MM.1S (cell line): ENCODE data around the gene TSHZ2.

Experiments used
- DNase-seq: peaks from one replicate; pipeline ENCODE4 v3.0.0-alpha.2; 2015
- H2AFZ ChIP-seq: fragments of 300-600 bp; sonication (generic); 2 replicates; pipeline ENCODE4 v1.6.0; 2016; ENCODE audit warnings: antibody characterized with exemption, low read length
- H3F3A ChIP-seq: fragments of 300-600 bp; sonication (generic); 2 replicates; pipeline ENCODE4 v1.6.1; 2016; ENCODE audit warnings: mild to moderate bottlenecking, antibody characterized with exemption, low read length, moderate library complexity, mixed read lengths; ENCODE audit not compliant: insufficient read depth
- H3K27ac ChIP-seq: fragments of 300-600 bp; sonication (generic); 2 replicates; pipeline ENCODE4 v1.5.1; 2016; ENCODE audit warnings: mild to moderate bottlenecking, low read length
- H3K27me3 ChIP-seq: fragments of 300-600 bp; sonication (generic); replicated peaks from 2 replicates; pipeline ENCODE4 v1.6.0; 2016; ENCODE audit warnings: low read length; ENCODE audit not compliant: insufficient read depth
- H3K36me3 ChIP-seq: fragments of 300-600 bp; sonication (generic); replicated peaks from 2 replicates; pipeline ENCODE4 v1.6.1; 2016; ENCODE audit warnings: mild to moderate bottlenecking, low read length, mixed read lengths; ENCODE audit not compliant: insufficient read depth
- H3K4me1 ChIP-seq: fragments of 300-600 bp; sonication (generic); 2 replicates; pipeline ENCODE4 v1.6.1; 2016; ENCODE audit warnings: low read length, mixed read lengths
- H3K4me2 ChIP-seq: fragments of 300-600 bp; sonication (generic); 2 replicates; pipeline ENCODE4 v1.6.0; 2016; ENCODE audit warnings: low read depth, low read length
- H3K4me3 ChIP-seq: fragments of 300-600 bp; sonication (generic); 2 replicates; pipeline ENCODE4 v1.5.1; 2016; ENCODE audit warnings: low read length, mixed read lengths
- H3K79me2 ChIP-seq: fragments of 300-600 bp; sonication (generic); 2 replicates; pipeline ENCODE4 v1.6.1; 2016; ENCODE audit warnings: mixed run types, low read length, mixed read lengths
- H3K9ac ChIP-seq: fragments of 300-600 bp; sonication (generic); 2 replicates; pipeline ENCODE4 v1.6.1; 2016; ENCODE audit warnings: low read length, mixed read lengths
- H3K9me2 ChIP-seq: fragments of 300-600 bp; sonication (generic); replicated peaks from 2 replicates; pipeline ENCODE4 v1.6.1; 2016; ENCODE audit warnings: mild to moderate bottlenecking, low read length, mixed read lengths; ENCODE audit not compliant: insufficient read depth
- H3K9me3 ChIP-seq: fragments of 300-600 bp; sonication (generic); replicated peaks from 2 replicates; pipeline ENCODE4 v1.6.1; 2016; ENCODE audit warnings: mild to moderate bottlenecking, low read length, mixed read lengths; ENCODE audit not compliant: insufficient read depth
- H4K20me1 ChIP-seq: fragments of 300-600 bp; sonication (generic); 2 replicates; pipeline ENCODE4 v1.6.1; 2016; ENCODE audit warnings: mild to moderate bottlenecking, low read length, moderate library complexity, mixed read lengths; ENCODE audit not compliant: insufficient read depth
- EZH2 ChIP-seq: fragments of 300-600 bp; sonication (generic); optimal IDR thresholded peaks from 2 replicates; pipeline ENCODE3; 2017; ENCODE audit warnings: low read depth, mild to moderate bottlenecking, antibody characterized with exemption, low read length, mixed read lengths
- EZH2phosphoT487 ChIP-seq: fragments of 300-600 bp; sonication (generic); IDR thresholded peaks from 2 replicates; pipeline ENCODE4 v1.6.1; 2018; ENCODE audit warnings: antibody characterized with exemption, low read length
- TF ChIP-seq, protein P1 (sequence below): fragments of 300-600 bp; sonication (generic); IDR thresholded peaks from 2 replicates; pipeline ENCODE4 v1.5.1; 2016; ENCODE audit warnings: antibody characterized with exemption, low read length, mixed read lengths

The TSHZ2 gene

DNA sequence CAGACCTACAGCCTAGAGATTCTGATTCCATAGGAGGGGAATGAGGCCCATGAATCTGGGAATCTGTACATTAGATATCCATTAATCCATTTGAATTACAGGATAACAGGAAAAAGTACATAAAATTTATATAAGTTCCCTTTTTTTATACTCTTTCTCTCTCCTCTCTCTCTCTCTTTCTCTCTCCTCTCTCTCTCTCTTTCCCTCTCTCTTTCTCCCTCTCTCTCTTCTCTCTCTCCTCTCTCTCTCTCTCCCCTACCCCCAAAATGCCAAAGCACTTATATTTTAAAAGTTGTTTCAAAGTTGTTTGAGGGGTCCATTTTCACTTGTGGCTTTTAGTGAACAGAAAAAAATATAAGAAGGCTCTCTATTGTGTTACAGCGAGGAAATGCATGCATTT, 15.1 kb downstream of the TSHZ2 start:
- Histone ChIP-seq H3K9ac (no peak overlapping the region), H2AFZ (no peak overlapping the region), H3K9me3 (no peaks in the 10 kb centered on the region), H3K36me3 (no peaks in the 10 kb centered on the region), H3K9me2 (no peaks in the 10 kb centered on the region), H3K79me2 (no peaks in the 10 kb centered on the region), H3K27ac (no peak overlapping the region), H3K4me3 (no peak overlapping the region), H3F3A (no peaks in the 10 kb centered on the region), H3K4me1 (no peaks in the 10 kb centered on the region), H3K27me3 (no peaks in the 10 kb centered on the region), H3K4me2 (no peak overlapping the region), H4K20me1 (no peaks in the 10 kb centered on the region)
- DNase-seq: no peak
- TF ChIP-seq, protein P1, sequence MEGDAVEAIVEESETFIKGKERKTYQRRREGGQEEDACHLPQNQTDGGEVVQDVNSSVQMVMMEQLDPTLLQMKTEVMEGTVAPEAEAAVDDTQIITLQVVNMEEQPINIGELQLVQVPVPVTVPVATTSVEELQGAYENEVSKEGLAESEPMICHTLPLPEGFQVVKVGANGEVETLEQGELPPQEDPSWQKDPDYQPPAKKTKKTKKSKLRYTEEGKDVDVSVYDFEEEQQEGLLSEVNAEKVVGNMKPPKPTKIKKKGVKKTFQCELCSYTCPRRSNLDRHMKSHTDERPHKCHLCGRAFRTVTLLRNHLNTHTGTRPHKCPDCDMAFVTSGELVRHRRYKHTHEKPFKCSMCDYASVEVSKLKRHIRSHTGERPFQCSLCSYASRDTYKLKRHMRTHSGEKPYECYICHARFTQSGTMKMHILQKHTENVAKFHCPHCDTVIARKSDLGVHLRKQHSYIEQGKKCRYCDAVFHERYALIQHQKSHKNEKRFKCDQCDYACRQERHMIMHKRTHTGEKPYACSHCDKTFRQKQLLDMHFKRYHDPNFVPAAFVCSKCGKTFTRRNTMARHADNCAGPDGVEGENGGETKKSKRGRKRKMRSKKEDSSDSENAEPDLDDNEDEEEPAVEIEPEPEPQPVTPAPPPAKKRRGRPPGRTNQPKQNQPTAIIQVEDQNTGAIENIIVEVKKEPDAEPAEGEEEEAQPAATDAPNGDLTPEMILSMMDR: no peak
- TF ChIP-seq EZH2phosphoT487: no peak
- no peak for TF ChIP-seq EZH2

DNA sequence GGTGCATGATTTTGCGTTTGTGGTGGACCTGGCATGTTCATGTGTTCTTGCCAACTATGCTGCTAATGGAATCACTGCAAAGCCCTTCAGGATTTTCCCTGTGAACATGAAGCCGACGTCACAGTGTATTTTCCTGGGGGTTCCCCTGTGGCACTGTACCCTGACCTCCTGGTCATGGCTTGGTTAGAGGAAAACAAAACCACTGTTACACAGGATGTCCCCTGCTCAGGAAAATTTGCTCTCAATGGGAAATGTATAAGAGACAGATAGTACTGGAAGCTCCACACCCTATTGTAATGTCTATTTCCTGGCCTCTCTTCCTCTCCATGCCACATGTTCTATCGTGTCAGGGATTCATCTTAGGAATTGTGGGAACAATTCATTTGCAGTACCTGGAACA, 19.7 kb downstream of the TSHZ2 start:
- Histone ChIP-seq H4K20me1 (no peaks in the 10 kb centered on the region), H3K9me3 (no peaks in the 10 kb centered on the region), H3K4me1 (no peaks in the 10 kb centered on the region), H3K9me2 (no peaks in the 10 kb centered on the region), H3K36me3 (no peaks in the 10 kb centered on the region), H3K79me2 (no peaks in the 10 kb centered on the region), H3K27ac (no peak overlapping the region), H3K4me2 (no peak overlapping the region), H3K4me3 (no peak overlapping the region), H3F3A (no peaks in the 10 kb centered on the region), H3K27me3 (no peaks in the 10 kb centered on the region), H2AFZ (no peak overlapping the region), H3K9ac (no peak overlapping the region)
- DNase-seq: no peak
- TF ChIP-seq, protein P1: no peak
- no peak for TF ChIP-seq EZH2phosphoT487
- no peak for TF ChIP-seq EZH2

DNA sequence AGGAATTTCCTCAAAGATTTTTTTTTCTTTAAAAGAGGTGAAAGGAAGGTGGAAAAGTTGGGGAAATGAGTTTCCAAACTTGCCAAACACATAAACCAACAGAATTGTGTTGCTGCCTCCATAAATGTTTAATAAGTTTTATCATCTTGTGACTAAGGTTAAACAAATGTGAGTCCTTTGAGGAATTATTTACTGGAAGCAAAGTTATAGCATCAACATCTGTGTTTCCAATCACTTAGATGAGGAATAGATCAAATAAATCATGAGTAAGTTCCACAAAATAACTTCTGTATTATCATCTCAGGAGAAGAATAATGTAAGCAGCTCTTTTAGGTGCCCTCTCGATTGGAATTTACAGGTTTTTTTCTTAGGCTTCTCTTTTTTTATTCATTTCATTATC, 20.5 kb downstream of the TSHZ2 start:
- no peaks in the 10 kb centered on the region for H3K4me1 ChIP-seq
- H3K9me2 ChIP-seq: no peaks in the 10 kb centered on the region
- H3K4me3 ChIP-seq: no peak overlapping the region
- H4K20me1 ChIP-seq: no peaks in the 10 kb centered on the region
- no peaks in the 10 kb centered on the region for H3K9me3 ChIP-seq
- TF ChIP-seq EZH2 (no peak), EZH2phosphoT487 (no peak)
- TF ChIP-seq, protein P1: no peak
- H3K36me3 ChIP-seq: no peaks in the 10 kb centered on the region
- no peak overlapping the region for H3K9ac ChIP-seq
- no peak overlapping the region for H3K27ac ChIP-seq
- DNase-seq: no peak
- no peak overlapping the region for H3K4me2 ChIP-seq
- H3F3A ChIP-seq: no peaks in the 10 kb centered on the region
- H3K79me2 ChIP-seq: no peaks in the 10 kb centered on the region
- H3K27me3 ChIP-seq: no peaks in the 10 kb centered on the region
- no peak overlapping the region for H2AFZ ChIP-seq
